Activated CD4-positive, alpha-beta memory T cell treated with anti-CD3 and anti-CD28 coated beads for 36 hours (primary cell): Measurements from ENCODE around the gene ARIH2. TPM values are rescaled to one million over a fixed set of nuclear protein-coding genes. Genes with fewer than 3 reads are reported as not detected.
A peak's percentile ranks its signal among the peaks of the same experiment; 100 is the strongest.

Source experiments
- CTCF ChIA-PET: fragments of 350-600 bp; sonication (Branson Sonifier 250); formaldehyde crosslinking; loops from one replicate; lab custom pipeline; 2021; ENCODE audit warnings: antibody characterized with exemption, inconsistent platforms; lab: Charles Lee
- POLR2A ChIA-PET: fragments of 350-600 bp; sonication (Branson Sonifier 250); formaldehyde crosslinking; loops from one replicate; lab custom pipeline; 2021; ENCODE audit warnings: antibody characterized with exemption; lab: Charles Lee
- DNase-seq: peaks from one replicate; pipeline ENCODE4 v3.0.0-alpha.2; 2020
- H3K27ac Mint-ChIP-seq: one replicate; pipeline ENCODE4 v1.8.0; 2021; ENCODE audit warnings: mixed read lengths
- H3K27me3 Mint-ChIP-seq: one replicate; pipeline ENCODE4 v1.8.0; 2021; ENCODE audit warnings: mixed read lengths
- H3K36me3 Mint-ChIP-seq: one replicate; pipeline ENCODE4 v1.8.0; 2021; ENCODE audit warnings: mixed read lengths
- H3K4me1 Mint-ChIP-seq: one replicate; pipeline ENCODE4 v1.8.0; 2021; ENCODE audit warnings: low read depth, mixed read lengths
- H3K4me3 Mint-ChIP-seq: one replicate; pipeline ENCODE4 v1.8.0; 2021; ENCODE audit warnings: mild to moderate bottlenecking, mixed read lengths
- H3K9me3 Mint-ChIP-seq: one replicate; pipeline ENCODE4 v1.8.0; 2021; ENCODE audit warnings: mixed read lengths
- intact Hi-C: fragments of 100-400 bp; cut with micrococcal nuclease; formaldehyde crosslinking; loops from one replicate; pipeline ENCODE4 v1.15.1; 2023
- total RNA-seq, 2 experiments: library from RNA; stranded (reverse); gene quantifications; one replicate each; pipeline ENCODE4 v1.2.3, GENCODE V29; 2021

Gene ARIH2
- total RNA-seq, 2 experiments from 2014 or later: 109 to 130 TPM

- intact Hi-C loops: loop anchor here (5.0 to 10.0 kb wide), 4 partner anchors 305 to 422 kb away; partner anchors contain the start of genes IP6K2, RHOA, TCTA and USP4
- Mint-ChIP-seq H3K27me3 (no peaks in the 10 kb centered on the region), H3K9me3 (no peaks in the 10 kb centered on the region), H3K4me1 (peaks cover 57% of the 10 kb centered on the region), H3K27ac (peak overlapping the region; percentile 98), H3K36me3 (peaks cover 50% of the 10 kb centered on the region), H3K4me3 (peak overlapping the region; percentile 97)
- ChIA-PET POLR2A (interaction anchor here (1.0 to 9.7 kb wide), 9 partner anchors 9 to 550 kb away, joined by 3 to 135 read pairs (median 10); partner anchors contain the start of genes ARIH2, P4HTM, QRICH1 and USP4), CTCF (interaction anchor here (1.2 to 6.3 kb wide), 8 partner anchors 8 to 426 kb away, joined by 3 to 88 read pairs (median 17); partner anchors contain the start of genes P4HTM, QRICH1 and WDR6)
- DNase-seq: peak; percentile 31
These were observed 104.1 kb downstream of the ARIH2 start for GRCh38 chr3:49022688-49023171.

- peak overlapping the region; percentile 97 for H3K4me3 Mint-ChIP-seq
- H3K27me3 Mint-ChIP-seq: no peaks in the 10 kb centered on the region
- H3K27ac Mint-ChIP-seq: peak overlapping the region; percentile 58
- DNase-seq: no peak
- ChIA-PET CTCF (interaction anchor here (1.3 to 6.3 kb wide), 2 partner anchors 16 to 35 kb away, joined by 5 to 88 read pairs; partner anchors contain the start of genes P4HTM and WDR6), POLR2A (interaction anchor here (0.7 to 9.7 kb wide), 4 partner anchors 14 to 71 kb away, joined by 3 to 135 read pairs (median 4); partner anchors contain the start of genes P4HTM, QRICH1 and WDR6)
- H3K36me3 Mint-ChIP-seq: peaks cover 58% of the 10 kb centered on the region
- peaks cover 64% of the 10 kb centered on the region for H3K4me1 Mint-ChIP-seq
- intact Hi-C loops: loop anchor here (5.0 to 10.0 kb wide), 4 partner anchors 306 to 421 kb away; partner anchors contain the start of genes IP6K2, RHOA, TCTA and USP4
- no peaks in the 10 kb centered on the region for H3K9me3 Mint-ChIP-seq
These were observed 105.1 kb downstream of the ARIH2 start for GRCh38 chr3:49023775-49024174.

- POLR2A ChIA-PET: interaction anchor here (0.7 to 9.7 kb wide), 4 partner anchors 15 to 70 kb away, joined by 3 to 135 read pairs (median 4); partner anchors contain the start of genes QRICH1 and WDR6
- Mint-ChIP-seq H3K27me3 (no peaks in the 10 kb centered on the region), H3K9me3 (no peaks in the 10 kb centered on the region), H3K4me3 (no peak overlapping the region), H3K4me1 (peaks cover 60% of the 10 kb centered on the region), H3K27ac (no peak overlapping the region), H3K36me3 (peaks cover 62% of the 10 kb centered on the region)
- intact Hi-C loops: loop anchor here (5.0 to 10.0 kb wide), 4 partner anchors 307 to 420 kb away; partner anchors contain the start of genes IP6K2, RHOA, TCTA and USP4
- DNase-seq: no peak
- CTCF ChIA-PET: interaction anchor here (1.3 to 6.3 kb wide), 2 partner anchors 17 to 35 kb away, joined by 5 to 88 read pairs; partner anchors contain the start of genes P4HTM and WDR6
These were observed 105.8 kb downstream of the ARIH2 start for GRCh38 chr3:49024449-49024848.

- Mint-ChIP-seq H3K9me3 (no peaks in the 10 kb centered on the region), H3K27ac (peak overlapping the region; percentile 24), H3K4me1 (peaks cover 55% of the 10 kb centered on the region), H3K36me3 (peaks cover 65% of the 10 kb centered on the region), H3K4me3 (peak overlapping the region; percentile 18), H3K27me3 (no peaks in the 10 kb centered on the region)
- intact Hi-C loops: loop anchor here (10.0 kb wide), 3 partner anchors 320 to 420 kb away; partner anchors contain the start of genes RHOA, TCTA and USP4
- no peak for DNase-seq
- ChIA-PET CTCF (interaction anchor here (1.0 to 6.3 kb wide), 2 partner anchors 36 to 69 kb away, joined by 3 to 88 read pairs; partner anchors contain the start of genes P4HTM and QRICH1), POLR2A (interaction anchor here (0.8 to 9.7 kb wide), 4 partner anchors 14 to 65 kb away, joined by 3 to 135 read pairs (median 5); partner anchors contain the start of gene WDR6)
These were observed 106.6 kb downstream of the ARIH2 start for GRCh38 chr3:49025005-49025792.

- Mint-ChIP-seq H3K4me3 (peak overlapping the region; percentile 18), H3K36me3 (peaks cover 69% of the 10 kb centered on the region), H3K4me1 (peaks cover 54% of the 10 kb centered on the region), H3K9me3 (no peaks in the 10 kb centered on the region), H3K27ac (peak overlapping the region; percentile 24), H3K27me3 (no peaks in the 10 kb centered on the region)
- ChIA-PET CTCF (interaction anchor here (1.0 to 1.2 kb wide), 3 partner anchors 8 to 68 kb away, joined by 3 read pairs; partner anchors contain the start of genes DALRD3, QRICH1 and WDR6), POLR2A (interaction anchor here (1.1 kb wide), 2 partner anchors 15 to 18 kb away, joined by 3 to 6 read pairs; partner anchors contain the start of gene WDR6)
- intact Hi-C loops: loop anchor here (10.0 kb wide), 3 partner anchors 319 to 419 kb away; partner anchors contain the start of genes RHOA, TCTA and USP4
- no peak for DNase-seq
These were observed 107.3 kb downstream of the ARIH2 start for GRCh38 chr3:49025793-49026520.

GRCh38 chr3:49026536-49026935 lies 107.9 kb downstream of the ARIH2 start:
- CTCF ChIA-PET: interaction anchor here (0.8 to 1.2 kb wide), 3 partner anchors 9 to 38 kb away, joined by 3 read pairs; partner anchors contain the start of genes DALRD3 and WDR6
- no peak for DNase-seq
- H3K4me3 Mint-ChIP-seq: no peak overlapping the region
- H3K36me3 Mint-ChIP-seq: peaks cover 71% of the 10 kb centered on the region
- POLR2A ChIA-PET: interaction anchor here (0.7 kb wide), 1 partner anchor 68 kb away, joined by 3 read pairs; no protein-coding TSS in a partner anchor
- H3K27me3 Mint-ChIP-seq: no peaks in the 10 kb centered on the region
- intact Hi-C loops: loop anchor here (10.0 kb wide), 3 partner anchors 318 to 418 kb away; partner anchors contain the start of genes RHOA, TCTA and USP4
- H3K4me1 Mint-ChIP-seq: peaks cover 54% of the 10 kb centered on the region
- no peaks in the 10 kb centered on the region for H3K9me3 Mint-ChIP-seq
- peak overlapping the region; percentile 18 for H3K27ac Mint-ChIP-seq

GRCh38 chr3:49027634-49028033 lies 109.0 kb downstream of the ARIH2 start:
- POLR2A ChIA-PET: no interaction called here
- Mint-ChIP-seq H3K27me3 (no peaks in the 10 kb centered on the region), H3K36me3 (peaks cover 73% of the 10 kb centered on the region), H3K9me3 (no peaks in the 10 kb centered on the region), H3K27ac (peak overlapping the region; percentile 89), H3K4me3 (peak overlapping the region; percentile 86), H3K4me1 (peaks cover 54% of the 10 kb centered on the region)
- CTCF ChIA-PET: no interaction called here
- no peak for DNase-seq
- intact Hi-C loops: loop anchor here (2.0 to 10.0 kb wide), 5 partner anchors 39 to 417 kb away; partner anchors contain the start of genes RHOA, TCTA and USP4

GRCh38 chr3:49028298-49028672 lies 109.6 kb downstream of the ARIH2 start:
- peaks cover 48% of the 10 kb centered on the region for H3K4me1 Mint-ChIP-seq
- intact Hi-C loops: loop anchor here (2.0 to 10.0 kb wide), 5 partner anchors 39 to 417 kb away; partner anchors contain the start of genes RHOA, TCTA and USP4
- no peaks in the 10 kb centered on the region for H3K27me3 Mint-ChIP-seq
- DNase-seq: no peak
- ChIA-PET POLR2A (interaction anchor here (1.8 to 1.9 kb wide), 4 partner anchors 8 to 66 kb away, joined by 9 to 21 read pairs (median 18); partner anchors contain the start of genes QRICH1 and WDR6), CTCF (interaction anchor here (0.7 to 1.8 kb wide), 2 partner anchors 41 to 65 kb away, joined by 3 to 10 read pairs; partner anchors contain the start of gene QRICH1)
- H3K36me3 Mint-ChIP-seq: peaks cover 67% of the 10 kb centered on the region
- peak overlapping the region; percentile 89 for H3K27ac Mint-ChIP-seq
- H3K4me3 Mint-ChIP-seq: peak overlapping the region; percentile 86
- H3K9me3 Mint-ChIP-seq: no peaks in the 10 kb centered on the region

GRCh38 chr3:49028673-49029562 lies 110.3 kb downstream of the ARIH2 start, which contains the start of gene IMPDH2:
IMPDH2 (minus strand) TSS chr3:49029398; CDS start chr3:49029350, 48 bp downstream.
- peak within 1 kb of the TSS; percentile 86 for H3K4me3 Mint-ChIP-seq
- H3K36me3 Mint-ChIP-seq: peaks cover 62% of the 10 kb centered on the region
- intact Hi-C loops: loop anchor here (1.0 to 10.0 kb wide), 6 partner anchors 8 to 416 kb away; partner anchors contain the start of genes RHOA, TCTA and USP4
- H3K4me1 Mint-ChIP-seq: peaks cover 43% of the 10 kb centered on the region
- DNase-seq: peak; percentile 95
- H3K9me3 Mint-ChIP-seq: no peaks in the 10 kb centered on the region
- H3K27ac Mint-ChIP-seq: peak within 1 kb of the TSS; percentile 89
- ChIA-PET CTCF (interaction anchor here (0.6 to 1.8 kb wide), 9 partner anchors 8 to 65 kb away, joined by 3 to 13 read pairs (median 3); partner anchors contain the start of genes P4HTM and QRICH1), POLR2A (interaction anchor here (0.6 to 1.9 kb wide), 8 partner anchors 9 to 1933 kb away, joined by 3 to 21 read pairs (median 6); partner anchors contain the start of genes QRICH1, USP19 and WDR6)
- H3K27me3 Mint-ChIP-seq: no peaks in the 10 kb centered on the region
